DND-41 (cell line): ENCODE measurements around the gene GDI2.

ENCODE experiments used
- ATAC-seq: fragments of 200-7000 bp; cut with Tn5 transposase; 3 replicates; pipeline ENCODE4 v1.9.1; 2021; ENCODE audit warnings: low read depth; ENCODE audit not compliant: insufficient read depth
- DNase-seq: peaks from one replicate; pipeline ENCODE4 v3.0.0-alpha.2; 2020
- H2AFZ ChIP-seq: 2 replicates; pipeline ENCODE4 v1.6.0; 2012; ENCODE audit warnings: low read depth, low read length
- H3K27ac ChIP-seq: 2 replicates; pipeline ENCODE4 v1.5.1; 2012; ENCODE audit warnings: low read length, inconsistent platforms
- H3K27me3 ChIP-seq: fragments of 200-600 bp; sonication (generic); 2 replicates; pipeline ENCODE4 v1.6.0; 2012; ENCODE audit warnings: low read length, mild to moderate bottlenecking, inconsistent platforms; ENCODE audit not compliant: insufficient read depth, poor library complexity
- H3K36me3 ChIP-seq: 2 replicates; pipeline ENCODE4 v1.5.1; 2012; ENCODE audit warnings: low read length, inconsistent platforms; ENCODE audit not compliant: insufficient read depth
- H3K4me1 ChIP-seq: 2 replicates; pipeline ENCODE4 v1.5.1; 2012; ENCODE audit warnings: mild to moderate bottlenecking, low read length; ENCODE audit not compliant: insufficient read depth
- H3K4me2 ChIP-seq: 2 replicates; pipeline ENCODE4 v1.6.0; 2012; ENCODE audit warnings: mild to moderate bottlenecking, moderate library complexity, low read length, inconsistent platforms; ENCODE audit not compliant: insufficient read depth
- H3K4me3 ChIP-seq, 2 experiments: fragments of 200-600 bp in 1 of 2; shearing (Covaris generic) in 1 of 2; 2 replicates each; pipeline ENCODE4 v1.5.1; 2012 to 2016; ENCODE audit warnings: inconsistent platforms in 2 of 2, low read length in 2 of 2, mild to moderate bottlenecking in 2 of 2, low read depth in 1 of 2, moderate library complexity in 1 of 2
- H3K79me2 ChIP-seq: 2 replicates; pipeline ENCODE4 v1.6.0; 2012; ENCODE audit warnings: low read length, inconsistent platforms; ENCODE audit not compliant: insufficient read depth
- H3K9ac ChIP-seq: 2 replicates; pipeline ENCODE4 v1.6.0; 2012; ENCODE audit warnings: low read depth, mild to moderate bottlenecking, inconsistent platforms, low read length, moderate library complexity
- H3K9me3 ChIP-seq: 2 replicates; pipeline ENCODE4 v1.5.1; 2012; ENCODE audit warnings: low read length, moderate library complexity, mild to moderate bottlenecking, inconsistent platforms; ENCODE audit not compliant: insufficient read depth, severe bottlenecking
- H4K20me1 ChIP-seq: 2 replicates; pipeline ENCODE4 v1.6.0; 2012; ENCODE audit warnings: low read length; ENCODE audit not compliant: insufficient read depth
- EZH2 ChIP-seq: IDR thresholded peaks from 3 replicates; pipeline ENCODE4 v1.6.1; 2012; ENCODE audit warnings: borderline replicate concordance, low read depth, mild to moderate bottlenecking, moderate library complexity, low read length, inconsistent platforms; ENCODE audit not compliant: severe bottlenecking
- TF ChIP-seq, protein P1 (sequence below): IDR thresholded peaks from 2 replicates; pipeline ENCODE4 v1.5.1; 2012; ENCODE audit warnings: borderline replicate concordance, low read length, moderate library complexity, mild to moderate bottlenecking; ENCODE audit not compliant: poor library complexity, severe bottlenecking; ENCODE audit errors: extremely low read depth

Gene GDI2

DNA sequence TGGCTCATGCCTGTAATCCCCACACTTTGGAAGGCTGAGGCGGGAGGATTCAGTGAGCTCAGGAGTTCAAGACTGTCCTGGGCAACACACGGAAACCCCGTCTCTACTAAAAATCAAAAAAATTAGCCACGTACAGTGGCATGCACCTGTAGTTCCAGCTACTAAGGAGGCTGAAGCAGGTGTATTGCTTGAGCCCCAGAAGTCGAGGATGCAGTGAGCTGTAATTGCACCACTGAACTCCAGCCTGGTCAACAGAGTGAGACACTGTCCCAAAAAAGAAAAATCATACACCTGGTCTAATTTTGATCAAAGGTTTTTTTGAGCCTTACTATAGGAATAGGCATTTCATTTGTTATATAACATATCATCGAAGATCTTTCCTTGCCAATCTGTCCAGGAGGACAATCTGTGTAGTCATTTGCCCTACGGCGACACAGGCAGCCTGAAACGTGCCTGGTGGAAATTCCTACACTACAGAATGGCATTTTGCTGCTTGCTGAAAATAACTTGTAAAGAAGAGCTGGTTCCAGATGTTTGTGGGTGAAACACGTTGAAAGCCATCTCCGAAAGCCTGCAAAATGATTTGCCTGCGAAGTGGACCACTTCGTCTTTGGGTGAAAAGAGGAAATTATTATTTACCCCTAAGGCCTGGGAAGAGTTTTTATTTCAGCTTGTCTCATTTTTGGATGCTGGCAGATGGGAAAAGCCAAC is 31.3 kb upstream of the GDI2 start:
- Histone ChIP-seq H3K4me1 (no peaks in the 10 kb centered on the region), H3K9ac (no peak overlapping the region), H3K27me3 (no peaks in the 10 kb centered on the region), H3K79me2 (no peaks in the 10 kb centered on the region), H3K27ac (no peak overlapping the region), H3K4me2 (no peak overlapping the region), H2AFZ (no peak overlapping the region), H4K20me1 (no peaks in the 10 kb centered on the region), H3K36me3 (no peaks in the 10 kb centered on the region), H3K9me3 (no peaks in the 10 kb centered on the region), H3K4me3 (no peak overlapping the region)
- ATAC-seq (no peak), DNase-seq (no peak)
- TF ChIP-seq EZH2: no peak
- TF ChIP-seq, protein P1, sequence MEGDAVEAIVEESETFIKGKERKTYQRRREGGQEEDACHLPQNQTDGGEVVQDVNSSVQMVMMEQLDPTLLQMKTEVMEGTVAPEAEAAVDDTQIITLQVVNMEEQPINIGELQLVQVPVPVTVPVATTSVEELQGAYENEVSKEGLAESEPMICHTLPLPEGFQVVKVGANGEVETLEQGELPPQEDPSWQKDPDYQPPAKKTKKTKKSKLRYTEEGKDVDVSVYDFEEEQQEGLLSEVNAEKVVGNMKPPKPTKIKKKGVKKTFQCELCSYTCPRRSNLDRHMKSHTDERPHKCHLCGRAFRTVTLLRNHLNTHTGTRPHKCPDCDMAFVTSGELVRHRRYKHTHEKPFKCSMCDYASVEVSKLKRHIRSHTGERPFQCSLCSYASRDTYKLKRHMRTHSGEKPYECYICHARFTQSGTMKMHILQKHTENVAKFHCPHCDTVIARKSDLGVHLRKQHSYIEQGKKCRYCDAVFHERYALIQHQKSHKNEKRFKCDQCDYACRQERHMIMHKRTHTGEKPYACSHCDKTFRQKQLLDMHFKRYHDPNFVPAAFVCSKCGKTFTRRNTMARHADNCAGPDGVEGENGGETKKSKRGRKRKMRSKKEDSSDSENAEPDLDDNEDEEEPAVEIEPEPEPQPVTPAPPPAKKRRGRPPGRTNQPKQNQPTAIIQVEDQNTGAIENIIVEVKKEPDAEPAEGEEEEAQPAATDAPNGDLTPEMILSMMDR: no peak

GRCh38 chr10:5843686-5844344 is 30.6 kb upstream of the GDI2 start:
- no peaks in the 10 kb centered on the region for H3K36me3 ChIP-seq
- no peak overlapping the region for H3K27ac ChIP-seq
- no peak overlapping the region for H3K9ac ChIP-seq
- no peaks in the 10 kb centered on the region for H3K27me3 ChIP-seq
- DNase-seq (no peak), ATAC-seq (no peak)
- H3K4me2 ChIP-seq: no peak overlapping the region
- no peaks in the 10 kb centered on the region for H4K20me1 ChIP-seq
- H3K9me3 ChIP-seq: no peaks in the 10 kb centered on the region
- H3K79me2 ChIP-seq: no peaks in the 10 kb centered on the region
- H3K4me3 ChIP-seq: no peak overlapping the region
- H3K4me1 ChIP-seq: no peaks in the 10 kb centered on the region
- no peak for TF ChIP-seq EZH2
- TF ChIP-seq, protein P1: no peak
- no peak overlapping the region for H2AFZ ChIP-seq

DNA sequence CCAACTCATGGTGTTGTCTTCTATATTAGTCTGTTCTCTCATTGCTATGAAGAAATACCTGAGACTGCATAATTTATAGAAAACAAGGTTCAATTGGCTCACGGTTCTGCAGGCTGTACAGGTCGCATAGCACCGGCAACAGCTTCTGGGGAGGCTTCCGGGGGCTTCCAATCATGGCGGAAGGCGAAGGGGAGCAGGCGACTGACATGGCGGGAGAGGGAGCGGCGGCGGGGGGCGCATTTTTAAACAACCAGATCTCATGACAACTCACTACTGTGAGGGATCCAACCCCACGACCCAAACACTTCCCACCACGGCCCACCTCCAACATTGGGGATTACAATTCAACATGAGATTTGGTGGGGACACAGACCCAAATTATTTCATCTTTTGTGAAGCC is 28.7 kb upstream of the GDI2 start:
- no peaks in the 10 kb centered on the region for H3K9me3 ChIP-seq
- H3K4me1 ChIP-seq: no peaks in the 10 kb centered on the region
- DNase-seq (no peak), ATAC-seq (no peak)
- no peak overlapping the region for H3K4me3 ChIP-seq
- no peaks in the 10 kb centered on the region for H3K79me2 ChIP-seq
- no peaks in the 10 kb centered on the region for H4K20me1 ChIP-seq
- no peak overlapping the region for H3K9ac ChIP-seq
- H3K4me2 ChIP-seq: no peak overlapping the region
- H2AFZ ChIP-seq: no peak overlapping the region
- no peaks in the 10 kb centered on the region for H3K27me3 ChIP-seq
- TF ChIP-seq, protein P1: no peak
- TF ChIP-seq EZH2: no peak
- H3K36me3 ChIP-seq: no peaks in the 10 kb centered on the region
- no peak overlapping the region for H3K27ac ChIP-seq
